Mesendoderm (in vitro differentiated cells): ENCODE measurements around the gene KIFC1.
A peak's percentile ranks its signal among the peaks of the same experiment; 100 is the strongest.

Experiments used
- DNase-seq: peaks from one replicate; pipeline ENCODE4 v3.0.0; 2013
- H2AK5ac ChIP-seq: 2 replicates; pipeline ENCODE4 v1.6.1; 2013; ENCODE audit warnings: low read length, inconsistent platforms
- H2BK120ac ChIP-seq: 2 replicates; pipeline ENCODE4 v1.6.1; 2013; ENCODE audit warnings: low read depth, mild to moderate bottlenecking, low read length, moderate library complexity, mixed read lengths
- H2BK15ac ChIP-seq: replicated peaks from 2 replicates; pipeline ENCODE4 v1.6.1; 2013; ENCODE audit warnings: low read depth, mild to moderate bottlenecking, moderate library complexity
- H2BK5ac ChIP-seq: 2 replicates; pipeline ENCODE4 v1.6.1; 2013; ENCODE audit warnings: low read length, inconsistent platforms
- H3K18ac ChIP-seq: 2 replicates; pipeline ENCODE4 v1.6.1; 2013; ENCODE audit warnings: mild to moderate bottlenecking, low read length, mixed read lengths
- H3K23ac ChIP-seq: one replicate; pipeline ENCODE4 v1.6.1; 2013; ENCODE audit warnings: low read length
- H3K27ac ChIP-seq: 2 replicates; pipeline ENCODE4 v1.5.1; 2013; ENCODE audit warnings: low read depth, mild to moderate bottlenecking, inconsistent platforms, low read length, moderate library complexity
- H3K27me3 ChIP-seq: 2 replicates; pipeline ENCODE4 v1.6.1; 2013; ENCODE audit warnings: low read length, control low read depth, mild to moderate bottlenecking, inconsistent platforms; ENCODE audit not compliant: insufficient read depth, poor library complexity
- H3K36me3 ChIP-seq: 2 replicates; pipeline ENCODE4 v1.6.1; 2013; ENCODE audit warnings: low read length, inconsistent platforms; ENCODE audit not compliant: control insufficient read depth, insufficient read depth
- H3K4ac ChIP-seq: one replicate; pipeline ENCODE4 v1.6.1; 2013; ENCODE audit warnings: low read depth, mild to moderate bottlenecking, low read length, moderate library complexity
- H3K4me1 ChIP-seq: 2 replicates; pipeline ENCODE4 v1.6.1; 2013; ENCODE audit warnings: low read depth, low read length, inconsistent platforms; ENCODE audit not compliant: control insufficient read depth
- H3K4me2 ChIP-seq: 2 replicates; pipeline ENCODE4 v1.6.1; 2013; ENCODE audit warnings: low read length
- H3K4me3 ChIP-seq: 2 replicates; pipeline ENCODE4 v1.5.1; 2013; ENCODE audit warnings: mild to moderate bottlenecking, low read length
- H3K56ac ChIP-seq: one replicate; pipeline ENCODE4 v1.6.1; 2013; ENCODE audit warnings: low read length
- H3K79me1 ChIP-seq: 2 replicates; pipeline ENCODE4 v1.6.1; 2013; ENCODE audit warnings: low read length, inconsistent platforms
- H3K79me2 ChIP-seq: 2 replicates; pipeline ENCODE4 v1.6.1; 2013; ENCODE audit warnings: mild to moderate bottlenecking, low read length; ENCODE audit not compliant: control insufficient read depth, insufficient read depth
- H3K9ac ChIP-seq: 2 replicates; pipeline ENCODE4 v1.6.1; 2013; ENCODE audit warnings: low read length, inconsistent platforms
- H4K5ac ChIP-seq: one replicate; pipeline ENCODE4 v1.6.1; 2013; ENCODE audit warnings: low read length
- H4K8ac ChIP-seq: one replicate; pipeline ENCODE4 v1.6.1; 2013; ENCODE audit warnings: low read depth, mild to moderate bottlenecking, control low read depth, low read length, moderate library complexity
- WGBS: extraction: QIAGEN DNeasy Blood & Tissue Kit; methylation state at CpG from one replicate; pipeline ENCODE4 v1.1.7; 2013; ENCODE audit warnings: low lambda C conversion rate, missing lambda C conversion rate; ENCODE audit not compliant: insufficient coverage; ENCODE audit errors: extremely low coverage; 5-methylcytosine and 5-hydroxymethylcytosine counted together

The KIFC1 gene

GRCh38 chr6:33415831-33416230 lies 24.2 kb downstream of the KIFC1 start:
- H3K4me2 ChIP-seq = no peak overlapping the region
- no peak overlapping the region for H2BK5ac ChIP-seq
- H2BK15ac ChIP-seq = no peak overlapping the region
- H3K4me1 ChIP-seq = peaks cover 7% of the 10 kb centered on the region
- no CpG with 5 or more reads among the region's 9 CpGs for WGBS
- no peak overlapping the region for H3K56ac ChIP-seq
- no peak overlapping the region for H2AK5ac ChIP-seq
- no peak overlapping the region for H2BK120ac ChIP-seq
- H3K9ac ChIP-seq = peak overlapping the region; percentile 29
- H3K36me3 ChIP-seq = peaks cover 3% of the 10 kb centered on the region
- H3K4ac ChIP-seq = no peak overlapping the region
- H3K27me3 ChIP-seq = no peaks in the 10 kb centered on the region
- H3K4me3 ChIP-seq = no peak overlapping the region
- DNase-seq = no peak
- no peak overlapping the region for H3K23ac ChIP-seq
- no peak overlapping the region for H3K27ac ChIP-seq
- H4K5ac ChIP-seq = no peak overlapping the region
- peaks cover 16% of the 10 kb centered on the region for H3K79me1 ChIP-seq
- no peak overlapping the region for H4K8ac ChIP-seq
- no peak overlapping the region for H3K18ac ChIP-seq
- peaks cover 23% of the 10 kb centered on the region for H3K79me2 ChIP-seq

DNA sequence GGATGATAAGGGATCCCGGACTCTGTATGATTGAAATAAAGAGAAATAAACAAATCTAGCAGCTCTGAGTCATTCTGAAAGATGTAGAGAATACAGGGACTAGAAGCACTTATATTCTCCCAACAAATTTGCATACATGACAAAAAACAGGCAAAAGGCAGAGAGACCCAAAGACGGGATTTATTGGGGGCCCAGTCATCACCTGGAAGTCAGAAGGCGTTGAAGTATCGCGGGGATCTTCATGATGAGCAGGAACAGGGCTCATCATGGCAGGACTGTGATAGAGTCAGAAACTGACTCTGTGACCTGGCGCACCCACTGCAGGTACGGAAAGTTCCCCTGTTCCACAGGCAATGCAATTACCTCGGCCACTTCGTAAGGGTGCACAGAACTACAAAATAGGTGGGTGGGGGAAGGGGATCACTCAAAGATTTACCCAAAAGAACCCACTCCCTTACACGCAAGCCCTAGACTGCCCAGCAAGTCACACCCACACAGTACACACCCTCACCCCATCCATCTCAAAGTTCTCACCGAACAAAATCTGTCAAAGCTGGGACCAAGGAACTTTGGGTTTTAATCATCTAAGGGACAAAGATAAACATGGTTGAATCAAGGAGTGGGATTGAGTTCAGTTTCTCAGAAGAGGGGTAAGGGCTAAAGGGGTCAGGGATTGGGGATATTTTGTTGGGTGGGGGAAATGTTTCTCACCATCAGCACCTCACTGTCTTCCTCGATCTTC lies 24.9 kb downstream of the KIFC1 start:
- peak overlapping the region; percentile 67 for H3K4me3 ChIP-seq
- H3K23ac ChIP-seq = no peak overlapping the region
- H3K56ac ChIP-seq = peak overlapping the region; percentile 78
- H3K18ac ChIP-seq = no peak overlapping the region
- peaks cover 3% of the 10 kb centered on the region for H3K36me3 ChIP-seq
- no peak overlapping the region for H4K5ac ChIP-seq
- DNase-seq = no peak
- H2AK5ac ChIP-seq = no peak overlapping the region
- H2BK15ac ChIP-seq = no peak overlapping the region
- H3K27ac ChIP-seq = no peak overlapping the region
- peaks cover 21% of the 10 kb centered on the region for H3K79me2 ChIP-seq
- no peak overlapping the region for H2BK120ac ChIP-seq
- WGBS = no CpG with 5 or more reads among the region's 12 CpGs
- peaks cover 7% of the 10 kb centered on the region for H3K4me1 ChIP-seq
- H3K4ac ChIP-seq = no peak overlapping the region
- peak overlapping the region; percentile 71 for H3K9ac ChIP-seq
- H3K27me3 ChIP-seq = no peaks in the 10 kb centered on the region
- no peak overlapping the region for H2BK5ac ChIP-seq
- H3K4me2 ChIP-seq = peak overlapping the region; percentile 63
- peaks cover 18% of the 10 kb centered on the region for H3K79me1 ChIP-seq
- H4K8ac ChIP-seq = no peak overlapping the region

DNA sequence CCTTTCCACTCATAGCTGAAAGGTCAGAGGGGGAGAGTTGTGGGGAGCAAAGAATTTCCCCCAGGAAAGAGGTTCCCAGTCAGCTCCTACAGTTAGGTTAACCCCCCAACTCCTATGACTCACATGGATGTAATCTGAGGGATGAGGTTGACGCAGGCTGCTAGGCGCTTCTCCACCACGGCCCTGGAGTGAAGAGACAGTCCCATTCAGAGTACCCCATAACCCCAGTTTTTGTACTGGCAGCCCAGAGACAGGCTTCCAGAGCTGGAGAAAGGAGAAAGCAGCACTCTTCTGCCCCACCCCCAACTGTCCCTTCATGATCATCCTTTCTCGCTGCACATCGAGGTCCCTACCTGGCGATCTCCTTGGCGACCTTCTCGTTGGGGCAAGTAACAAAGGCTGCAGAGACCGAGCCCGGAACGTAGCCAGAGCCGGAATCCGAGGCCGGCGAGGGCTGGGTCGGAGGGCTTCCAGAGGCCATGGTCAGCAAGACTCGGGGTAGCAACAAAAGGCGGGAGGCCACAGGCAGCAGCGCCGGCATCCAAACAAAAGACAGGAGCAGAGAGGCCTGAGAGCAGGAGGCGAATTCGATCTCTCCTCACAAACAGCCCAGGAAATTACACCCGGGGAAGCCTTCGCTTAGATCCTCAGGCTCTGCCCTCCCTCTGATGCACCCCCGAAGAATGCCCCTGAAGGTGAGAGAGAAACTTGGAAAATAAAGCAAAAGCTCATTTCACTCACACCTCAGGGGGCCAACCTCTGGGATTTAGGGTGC lies 25.7 kb downstream of the KIFC1 start:
- H3K36me3 ChIP-seq = peaks cover 3% of the 10 kb centered on the region
- DNase-seq = peak; percentile 46

DNA sequence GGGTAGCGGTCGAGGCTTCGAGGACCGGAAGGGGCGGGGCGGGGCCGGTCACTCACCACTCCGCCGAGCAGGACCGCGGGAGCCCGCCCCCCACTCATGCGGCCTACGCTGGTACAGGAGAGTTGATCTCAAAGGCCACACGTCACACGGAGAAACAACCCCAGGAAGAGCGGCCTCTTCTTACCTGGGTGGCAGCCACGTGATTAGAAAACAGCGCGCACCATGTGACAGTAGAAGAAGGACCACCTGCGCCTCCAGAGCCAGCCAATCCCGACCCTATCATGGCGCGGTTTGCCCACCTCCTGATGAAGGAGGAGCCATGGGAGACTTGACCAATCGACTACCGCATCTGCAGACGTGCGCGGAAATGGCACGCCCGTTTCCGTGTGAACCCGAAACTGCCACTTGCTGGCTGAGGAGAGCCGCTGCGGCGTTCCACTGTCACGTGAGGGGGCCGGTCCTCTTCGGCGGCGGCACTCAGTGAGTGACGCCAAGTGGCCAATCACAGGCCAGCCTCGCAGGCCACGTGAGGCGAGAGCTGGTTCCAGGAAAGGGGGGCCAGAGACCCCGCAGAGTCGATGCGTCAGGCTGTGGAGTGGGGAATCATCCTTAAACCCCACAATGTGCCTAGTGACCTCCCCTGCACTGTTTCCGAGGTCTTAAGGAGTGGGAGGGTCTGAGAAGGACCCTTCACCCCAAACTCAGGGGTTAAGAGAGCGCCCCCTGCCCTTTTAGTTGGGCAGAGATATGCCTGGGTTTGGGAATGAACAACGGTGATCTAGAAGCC lies 26.5 kb downstream of the KIFC1 start, which contains the start of gene CUTA:
CUTA (minus strand) TSS at position 205 of the 787 bp plus-strand sequence; CDS start at position 98, 107 bp downstream.
- H2BK120ac ChIP-seq = peak within 1 kb of the TSS; percentile 30
- peaks cover 3% of the 10 kb centered on the region for H3K36me3 ChIP-seq
- peak within 1 kb of the TSS; percentile 66 for H3K4ac ChIP-seq
- peak within 1 kb of the TSS; percentile 68 for H4K5ac ChIP-seq
- H3K23ac ChIP-seq = no peak within 1 kb of the TSS
- H2BK15ac ChIP-seq = no peak within 1 kb of the TSS
- H3K9ac ChIP-seq = peak within 1 kb of the TSS; percentile 81
- peak within 1 kb of the TSS; percentile 34 for H3K18ac ChIP-seq
- H2BK5ac ChIP-seq = peak within 1 kb of the TSS; percentile 90
- H3K79me1 ChIP-seq = peaks cover 21% of the 10 kb centered on the region
- no CpG with 5 or more reads among the region's 51 CpGs for WGBS
- peak within 1 kb of the TSS; percentile 80 for H3K4me2 ChIP-seq
- H3K27me3 ChIP-seq = no peaks in the 10 kb centered on the region
- H3K4me1 ChIP-seq = peaks cover 7% of the 10 kb centered on the region
- peak; percentile 100 for DNase-seq
- peaks cover 27% of the 10 kb centered on the region for H3K79me2 ChIP-seq
- H3K4me3 ChIP-seq = peak within 1 kb of the TSS; percentile 67
- H3K27ac ChIP-seq = peak within 1 kb of the TSS; percentile 76
- peak within 1 kb of the TSS; percentile 73 for H2AK5ac ChIP-seq
- no peak within 1 kb of the TSS for H4K8ac ChIP-seq
- H3K56ac ChIP-seq = peak within 1 kb of the TSS; percentile 90

More for the DNA sequence above, 25.7 kb downstream of the KIFC1 start:
- no peaks in the 10 kb centered on the region for H3K27me3 ChIP-seq
- H2BK15ac ChIP-seq = no peak overlapping the region
- H3K9ac ChIP-seq = peak overlapping the region; percentile 71
- no peak overlapping the region for H3K23ac ChIP-seq
- H2AK5ac ChIP-seq = no peak overlapping the region
- H3K4me1 ChIP-seq = peaks cover 7% of the 10 kb centered on the region
- peaks cover 21% of the 10 kb centered on the region for H3K79me1 ChIP-seq
- peaks cover 27% of the 10 kb centered on the region for H3K79me2 ChIP-seq
- H4K5ac ChIP-seq = no peak overlapping the region
- H3K4ac ChIP-seq = peak overlapping the region; percentile 66
- H3K27ac ChIP-seq = peak overlapping the region; percentile 62
- H3K4me3 ChIP-seq = peak overlapping the region; percentile 67
- WGBS = no CpG with 5 or more reads among the region's 25 CpGs
- H3K18ac ChIP-seq = no peak overlapping the region
- H3K56ac ChIP-seq = peak overlapping the region; percentile 78
- no peak overlapping the region for H2BK120ac ChIP-seq
- no peak overlapping the region for H2BK5ac ChIP-seq
- no peak overlapping the region for H4K8ac ChIP-seq
- peak overlapping the region; percentile 63 for H3K4me2 ChIP-seq

DNA sequence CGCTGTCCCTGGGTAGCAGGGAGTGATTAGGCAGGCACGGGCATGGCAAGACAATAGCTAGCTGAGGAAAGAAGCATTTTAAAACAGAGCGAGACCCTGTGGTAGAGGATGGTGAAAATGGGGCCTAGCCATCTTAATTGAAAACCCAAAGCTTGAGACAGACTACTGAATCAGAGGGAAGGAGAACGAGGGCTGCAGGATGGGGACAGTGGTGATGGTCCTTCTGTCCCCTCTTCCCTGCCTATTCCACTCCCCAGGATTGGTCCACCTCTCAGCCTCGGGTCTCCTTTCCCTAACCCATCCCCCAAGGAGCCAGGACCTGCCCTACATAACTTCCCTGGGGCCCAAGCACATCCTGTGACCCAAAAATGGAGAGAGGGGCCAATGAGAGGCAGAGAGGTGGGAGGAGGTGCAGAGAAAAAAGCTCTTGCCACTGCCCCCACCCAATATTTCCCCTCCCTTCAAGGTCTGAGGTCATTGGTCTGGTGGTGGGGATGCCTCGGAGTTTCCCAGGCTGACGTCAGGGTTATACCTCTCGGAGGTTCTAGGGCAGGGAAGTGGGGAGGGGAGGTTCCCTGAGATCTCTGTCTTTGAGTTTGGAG lies 27.2 kb downstream of the KIFC1 start:
- Histone ChIP-seq H3K4me2 (peak overlapping the region; percentile 80), H3K18ac (peak overlapping the region; percentile 34), H2AK5ac (peak overlapping the region; percentile 73), H2BK5ac (peak overlapping the region; percentile 90), H2BK120ac (peak overlapping the region; percentile 30), H4K5ac (peak overlapping the region; percentile 68), H3K23ac (no peak overlapping the region), H3K79me1 (peaks cover 21% of the 10 kb centered on the region), H3K27me3 (no peaks in the 10 kb centered on the region), H3K79me2 (peaks cover 27% of the 10 kb centered on the region), H3K9ac (peak overlapping the region; percentile 81), H3K4ac (peak overlapping the region; percentile 48), H4K8ac (no peak overlapping the region), H3K36me3 (peaks cover 3% of the 10 kb centered on the region), H3K27ac (peak overlapping the region; percentile 76), H3K56ac (peak overlapping the region; percentile 90), H3K4me1 (peaks cover 7% of the 10 kb centered on the region), H3K4me3 (no peak overlapping the region), H2BK15ac (no peak overlapping the region)
- no CpG with 5 or more reads among the region's 8 CpGs for WGBS
- peak; percentile 90 for DNase-seq
